ENCODE results near the gene RSL1D1.
"Not testable (repeated sequence)": the region's sequence is repeated elsewhere in the genome, so short reads cannot be mapped to it uniquely, and the experiment has no call there.

RSL1D1 gene

DNA sequence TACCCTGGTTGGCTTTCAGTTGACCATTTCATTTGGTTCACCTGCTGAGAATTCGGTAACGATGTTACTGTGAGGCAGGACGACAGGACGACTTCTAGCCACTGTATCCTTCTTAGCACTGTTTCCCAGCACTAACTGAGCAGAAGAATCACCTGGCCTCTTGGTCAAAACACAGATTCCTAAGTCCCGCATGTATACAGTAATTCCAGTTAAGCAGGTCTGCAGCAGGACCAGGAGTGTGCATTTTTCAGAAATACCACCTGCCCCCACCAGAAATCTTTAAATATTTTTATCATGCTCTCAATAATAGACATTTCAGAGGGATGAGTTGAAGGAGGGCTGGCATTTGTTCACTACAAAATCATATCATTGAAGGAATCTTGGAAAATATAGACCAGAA, 22.6 kb downstream of the RSL1D1 start:
- no peak overlapping the region for H3K27ac ChIP-seq
- TF ChIP-seq CTCF (conservative IDR thresholded peaks at IDR 0.05) = no peak

- not testable (repeated sequence) for H3K27ac ChIP-seq
Observed at GRCh38 chr16:11825520-11826165, 25.7 kb downstream of the RSL1D1 start.

GRCh38 chr16:11824362-11824761, 27.0 kb downstream of the RSL1D1 start:
- H3K27ac ChIP-seq = no peak overlapping the region
- TF ChIP-seq CTCF (conservative IDR thresholded peaks at IDR 0.05) = no peak

DNA sequence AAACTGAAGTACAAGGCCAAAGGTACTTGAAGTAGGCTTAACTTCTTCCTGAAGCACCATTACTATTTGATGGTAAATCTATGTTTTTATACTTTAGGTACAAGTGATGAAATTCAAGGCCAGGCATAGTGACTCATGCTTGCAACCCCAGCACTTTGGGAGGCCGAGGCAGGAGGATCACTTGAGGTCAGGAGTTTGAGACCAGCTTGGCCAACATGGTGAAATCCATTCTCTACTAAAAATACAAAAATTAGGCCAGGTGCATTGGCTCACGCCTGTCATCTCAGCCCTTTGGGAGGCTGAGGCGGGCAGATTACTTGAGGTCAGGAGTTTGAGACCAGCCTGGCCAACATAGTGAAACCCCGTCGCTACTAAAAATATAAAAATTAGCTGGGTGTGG, 27.7 kb downstream of the RSL1D1 start:
- not testable (repeated sequence) for H3K27ac ChIP-seq

DNA sequence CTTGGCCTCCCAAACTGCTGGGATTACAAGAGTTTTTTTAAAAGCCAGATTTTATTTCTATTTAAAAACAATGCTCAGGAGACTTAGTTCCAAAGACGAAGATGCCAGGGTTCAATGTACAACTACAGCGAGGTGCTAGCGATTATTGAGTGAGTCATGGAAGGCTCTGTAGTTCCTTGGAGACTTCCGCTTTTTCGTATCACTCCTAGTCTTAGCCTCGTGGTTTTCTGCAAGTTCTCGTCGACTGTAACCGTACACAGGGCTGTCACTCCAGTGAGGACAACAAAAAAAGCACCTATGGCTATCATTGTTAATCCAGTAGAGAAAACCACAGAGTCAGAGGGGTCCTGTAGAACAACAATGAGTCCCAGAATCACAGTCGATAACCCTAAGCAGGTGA, 31.5 kb downstream of the RSL1D1 start:
- no peak for TF ChIP-seq CTCF (conservative IDR thresholded peaks at IDR 0.05)
- no peak overlapping the region for H3K27ac ChIP-seq

DNA sequence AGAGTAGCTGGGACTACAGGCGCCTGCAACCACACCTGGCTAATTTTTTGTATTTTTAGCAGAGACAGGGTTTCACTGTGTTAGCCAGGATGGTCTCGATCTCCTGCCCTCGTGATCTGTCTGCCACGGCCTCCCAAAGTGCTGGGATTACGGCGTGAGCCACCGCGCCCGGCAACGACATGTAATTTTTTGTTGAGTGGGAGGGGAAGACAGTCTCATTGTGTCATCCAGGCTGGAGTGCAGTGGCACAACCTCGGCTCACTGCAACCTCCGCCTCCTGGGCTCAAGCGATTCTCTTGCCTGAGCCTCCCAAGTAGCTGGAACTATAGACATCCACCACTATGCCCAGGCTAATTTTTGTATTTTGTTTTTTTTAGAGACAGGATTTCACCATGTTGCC, 32.4 kb downstream of the RSL1D1 start:
- H3K27ac ChIP-seq = not testable (repeated sequence)

DNA sequence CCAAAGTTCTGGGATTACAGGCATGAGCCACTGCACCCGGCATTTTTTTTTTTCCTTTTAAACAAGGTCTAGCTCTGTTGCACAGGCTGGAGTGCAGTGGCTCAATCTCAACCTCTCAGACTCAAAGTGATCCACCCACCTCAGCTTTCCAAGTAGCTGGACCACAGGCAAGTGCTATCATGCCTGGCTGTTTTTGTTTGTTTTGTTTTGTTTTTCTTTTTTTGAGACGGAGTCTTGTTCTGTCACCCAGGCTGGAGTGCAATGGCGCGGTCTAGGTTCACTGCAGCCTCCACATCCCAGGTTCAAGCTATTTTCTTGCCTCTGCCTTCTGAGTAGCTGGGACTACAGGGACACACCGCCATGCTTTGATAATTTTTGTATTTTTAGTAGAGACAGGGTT, 35.2 kb downstream of the RSL1D1 start:
- no peak for TF ChIP-seq CTCF (conservative IDR thresholded peaks at IDR 0.05)
- H3K27ac ChIP-seq = no peak overlapping the region

GRCh38 chr16:11814800-11815199, 36.5 kb downstream of the RSL1D1 start:
- H3K27ac ChIP-seq = not testable (repeated sequence)

DNA sequence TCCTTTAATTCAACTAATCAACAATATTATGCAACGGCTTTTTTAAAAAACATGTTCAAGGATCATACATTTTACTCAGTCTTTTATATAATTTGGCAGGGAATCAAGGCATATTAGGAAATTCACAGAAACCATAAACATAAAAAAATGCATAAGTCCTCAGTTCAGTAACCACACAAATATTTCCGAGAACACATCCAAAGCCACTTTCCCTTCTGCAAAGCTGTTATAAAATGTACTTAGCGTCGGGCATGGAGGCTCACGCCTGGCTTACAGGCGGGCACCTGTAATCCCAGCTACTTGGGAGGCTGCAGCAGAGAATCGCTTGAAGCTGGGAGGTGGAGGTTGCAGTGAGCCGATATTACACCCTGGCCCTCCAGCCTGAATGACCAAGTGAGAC, 44.6 kb downstream of the RSL1D1 start:
- TF ChIP-seq CTCF (conservative IDR thresholded peaks at IDR 0.05) = no peak
- H3K27ac ChIP-seq = no peak overlapping the region

GRCh38 chr16:11805556-11805955, 45.8 kb downstream of the RSL1D1 start:
- no peak overlapping the region for H3K27ac ChIP-seq
- no peak for TF ChIP-seq CTCF (conservative IDR thresholded peaks at IDR 0.05)
